GM06990 (cell line): ENCODE measurements around the gene RTN4RL2.

Experiments
- DNase-seq: peaks from one replicate; pipeline ENCODE4 v3.0.0-alpha.2; 2011; ENCODE audit not compliant: insufficient read length; ENCODE audit errors: extremely low read depth
- H3K27me3 ChIP-seq: replicated peaks from 2 replicates; pipeline ENCODE4 v1.6.0; 2011; ENCODE audit warnings: low read length; ENCODE audit not compliant: control insufficient read depth, insufficient read depth
- H3K36me3 ChIP-seq: 2 replicates; pipeline ENCODE4 v1.5.1; 2011; ENCODE audit warnings: low read length; ENCODE audit not compliant: control insufficient read depth, insufficient read depth
- H3K4me3 ChIP-seq: replicated peaks from 2 replicates; pipeline ENCODE4 v1.5.1; 2011; ENCODE audit warnings: low read depth, mild to moderate bottlenecking, control low read depth, low read length
- CTCF ChIP-seq: IDR thresholded peaks from 2 replicates; pipeline ENCODE4 v1.5.1; 2011; ENCODE audit warnings: low read length, control low read depth, mild to moderate bottlenecking, inconsistent platforms; ENCODE audit not compliant: insufficient read depth, poor library complexity, severe bottlenecking

Gene RTN4RL2

GRCh38 chr11:57500515-57500914 lies 40.2 kb downstream of the RTN4RL2 start:
- Histone ChIP-seq H3K4me3 (no peak overlapping the region), H3K36me3 (peaks cover 4% of the 10 kb centered on the region), H3K27me3 (no peaks in the 10 kb centered on the region)
- no peak for DNase-seq
- TF ChIP-seq CTCF: no peak

GRCh38 chr11:57500926-57501325 lies 40.6 kb downstream of the RTN4RL2 start:
- no peak overlapping the region for H3K4me3 ChIP-seq
- no peaks in the 10 kb centered on the region for H3K27me3 ChIP-seq
- no peak for DNase-seq
- peaks cover 6% of the 10 kb centered on the region for H3K36me3 ChIP-seq
- no peak for TF ChIP-seq CTCF

- Histone ChIP-seq H3K36me3 (peaks cover 4% of the 10 kb centered on the region), H3K4me3 (no peak overlapping the region), H3K27me3 (no peaks in the 10 kb centered on the region)
- DNase-seq: no peak
- no peak for TF ChIP-seq CTCF
Observed at GRCh38 chr11:57501953-57502352, 41.6 kb downstream of the RTN4RL2 start.

- Histone ChIP-seq H3K27me3 (no peaks in the 10 kb centered on the region), H3K4me3 (no peak overlapping the region), H3K36me3 (peaks cover 4% of the 10 kb centered on the region)
- no peak for TF ChIP-seq CTCF
- no peak for DNase-seq
Observed at GRCh38 chr11:57502376-57502775, 42.0 kb downstream of the RTN4RL2 start.

GRCh38 chr11:57502870-57503269 lies 42.5 kb downstream of the RTN4RL2 start:
- no peak overlapping the region for H3K4me3 ChIP-seq
- H3K27me3 ChIP-seq: no peaks in the 10 kb centered on the region
- DNase-seq: no peak
- TF ChIP-seq CTCF: no peak
- H3K36me3 ChIP-seq: peaks cover 4% of the 10 kb centered on the region

GRCh38 chr11:57504511-57504910 lies 44.2 kb downstream of the RTN4RL2 start:
- no peaks in the 10 kb centered on the region for H3K27me3 ChIP-seq
- H3K4me3 ChIP-seq: no peak overlapping the region
- no peak for TF ChIP-seq CTCF
- DNase-seq: no peak
- peaks cover 4% of the 10 kb centered on the region for H3K36me3 ChIP-seq
